Mucosa of descending colon (tissue), 3 donors: ENCODE results near the gene TAF4. TPM values are rescaled to one million over a fixed set of nuclear protein-coding genes. Genes with fewer than 3 reads are reported as not detected.
"Not testable (repeated sequence)": the region's sequence is repeated elsewhere in the genome, so short reads cannot be mapped to it uniquely, and the experiment has no call there.

Experiments used
- ATAC-seq: fragments of 200-7000 bp; cut with Tn5 transposase; one replicate; pipeline ENCODE4 v1.9.1; 2020; ENCODE audit warnings: mild to moderate bottlenecking, moderate library complexity
- DNase-seq, 3 donors: peaks; one replicate each; pipeline ENCODE4 v3.0.0-alpha.2; 2020
- H3K36me3 ChIP-seq: fragments of 200-600 bp; one replicate; pipeline ENCODE4 v1.8.0; 2021; ENCODE audit warnings: low read depth, mild to moderate bottlenecking
- H3K4me1 ChIP-seq: fragments of 200-600 bp; one replicate; pipeline ENCODE4 v1.8.0; 2021; ENCODE audit warnings: low read depth, mild to moderate bottlenecking
- H3K4me3 ChIP-seq: fragments of 200-600 bp; one replicate; pipeline ENCODE4 v1.8.0; 2021; ENCODE audit warnings: mild to moderate bottlenecking
- H3K9me3 ChIP-seq: fragments of 200-600 bp; one replicate; pipeline ENCODE4 v1.8.0; 2021; ENCODE audit warnings: mild to moderate bottlenecking
- CTCF ChIP-seq: fragments of 200-600 bp; IDR thresholded peaks from one replicate; pipeline ENCODE4 v1.8.0; 2022; ENCODE audit warnings: antibody characterized with exemption, mild to moderate bottlenecking
- intact Hi-C, 2 donors: fragments of 100-400 bp; cut with DNase I in 1 of 2; cut with micrococcal nuclease in 1 of 2; formaldehyde crosslinking; loops; one replicate each; pipeline versions ENCODE4 v1.11.0 to v1.11.1; 2022; cut with DNase I, micrococcal nuclease
- total RNA-seq, 3 donors: library from RNA; stranded (reverse); fragmentation: NEBNext Ultra II Directional in 2 of 3; extraction: Animal tissue kit (Norgen Biotek cat#: 25700) in 2 of 3; gene quantifications; one replicate each; pipeline versions ENCODE4 v1.2.1 to v1.2.4, GENCODE V29; 2021 to 2023
- donor health status: DM: no; HTN: no; CAD: no; lungs with moderate emphysema.
- donor health status: DM: no; HTN: no; CAD: no.
- donor health status: DM: no; HTN: yes; CAD: no.

Gene TAF4
- total RNA-seq, 3 donors from 2014 or later = 23.8 to 28.3 (median 27.5) TPM

- H3K4me1 ChIP-seq = no peaks in the 10 kb centered on the region
- TF ChIP-seq CTCF = no peak
- no peaks in the 10 kb centered on the region for H3K36me3 ChIP-seq
- intact Hi-C loops = no loop called here
- ATAC-seq (no peak), DNase-seq (no peak)
- no peaks in the 10 kb centered on the region for H3K9me3 ChIP-seq
- no peak overlapping the region for H3K4me3 ChIP-seq
Observed at GRCh38 chr20:62056975-62057374, 8.7 kb downstream of the TAF4 start.

GRCh38 chr20:62056377-62056776 is 9.3 kb downstream of the TAF4 start:
- Histone ChIP-seq H3K36me3 (no peaks in the 10 kb centered on the region), H3K9me3 (no peaks in the 10 kb centered on the region), H3K4me1 (no peaks in the 10 kb centered on the region), H3K4me3 (no peak overlapping the region)
- no peak for DNase-seq
- no peak for TF ChIP-seq CTCF
- intact Hi-C loops = no loop called here
- ATAC-seq = no peak

- ATAC-seq, H3K4me1 ChIP-seq, intact Hi-C loops, DNase-seq, H3K9me3 ChIP-seq, H3K36me3 ChIP-seq, H3K4me3 ChIP-seq: not testable (repeated sequence)
Observed at GRCh38 chr20:62055862-62056115, 9.9 kb downstream of the TAF4 start.

GRCh38 chr20:62055106-62055861 is 10.4 kb downstream of the TAF4 start:
- Histone ChIP-seq H3K9me3 (no peaks in the 10 kb centered on the region), H3K36me3 (no peaks in the 10 kb centered on the region), H3K4me3 (no peak overlapping the region), H3K4me1 (no peaks in the 10 kb centered on the region)
- no peak for DNase-seq
- intact Hi-C loops = no loop called here
- no peak for ATAC-seq
- TF ChIP-seq CTCF = no peak

- H3K36me3 ChIP-seq = no peaks in the 10 kb centered on the region
- TF ChIP-seq CTCF = no peak
- DNase-seq (no peak), ATAC-seq (no peak)
- intact Hi-C loops = no loop called here
- no peak overlapping the region for H3K4me3 ChIP-seq
- H3K4me1 ChIP-seq = no peaks in the 10 kb centered on the region
- no peaks in the 10 kb centered on the region for H3K9me3 ChIP-seq
Observed at GRCh38 chr20:62054451-62054953, 11.2 kb downstream of the TAF4 start.

GRCh38 chr20:62053465-62054196 is 12.1 kb downstream of the TAF4 start:
- no peaks in the 10 kb centered on the region for H3K36me3 ChIP-seq
- intact Hi-C loops = no loop called here
- no peak for TF ChIP-seq CTCF
- H3K4me3 ChIP-seq = no peak overlapping the region
- no peaks in the 10 kb centered on the region for H3K9me3 ChIP-seq
- no peaks in the 10 kb centered on the region for H3K4me1 ChIP-seq
- no peak for DNase-seq
- ATAC-seq = no peak
